Measurements from ENCODE around the gene SENP7. TPM values are rescaled to one million over a fixed set of nuclear protein-coding genes. Genes with fewer than 3 reads are reported as not detected.
A peak's percentile ranks its signal among the peaks of the same experiment; 100 is the strongest.
"Not testable (repeated sequence)": the region's sequence is repeated elsewhere in the genome, so short reads cannot be mapped to it uniquely, and the experiment has no call there.

Gene SENP7
- total RNA-seq, 1 experiment from 2014 or later: 5.0 TPM

DNA sequence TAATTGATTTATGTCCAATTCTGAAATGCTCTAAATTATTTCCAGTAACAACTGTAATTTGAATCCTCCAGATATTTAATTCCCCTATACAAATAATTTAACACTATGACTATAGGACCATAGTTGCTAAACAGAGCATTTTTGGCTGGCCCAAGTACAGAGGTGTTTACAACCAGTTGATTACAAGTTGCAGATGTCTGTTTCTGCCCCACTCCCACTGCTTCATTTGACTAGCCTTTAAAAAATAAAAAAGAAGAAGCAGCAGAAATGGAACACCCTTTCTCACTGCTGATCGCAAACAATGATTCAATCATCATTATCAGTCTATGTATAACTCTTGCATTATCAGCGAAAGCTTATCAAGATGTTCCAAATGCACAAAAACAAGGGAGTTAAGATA, 54.6 kb downstream of the SENP7 start:
- no peak for DNase-seq (ENCODE audit: low spot score)

DNA sequence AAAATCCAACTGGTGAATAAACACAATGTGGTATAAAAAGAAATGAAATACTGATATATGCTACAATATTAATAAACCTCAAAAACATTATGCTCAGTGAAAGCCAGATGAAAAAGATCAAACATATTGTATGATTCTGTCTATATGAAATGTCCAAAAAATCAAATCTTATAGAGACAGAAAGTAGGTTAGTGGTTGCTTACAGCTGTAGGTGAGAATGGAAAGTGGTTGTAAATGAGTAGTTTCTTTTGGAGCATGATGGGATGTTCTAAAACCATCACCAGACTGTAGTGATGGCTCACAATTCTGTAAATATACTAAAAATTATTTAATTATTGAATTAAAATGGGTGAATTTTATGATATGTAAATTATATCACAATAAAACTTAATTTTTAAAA, 58.4 kb downstream of the SENP7 start:
- no peak for DNase-seq (ENCODE audit: low spot score)

DNA sequence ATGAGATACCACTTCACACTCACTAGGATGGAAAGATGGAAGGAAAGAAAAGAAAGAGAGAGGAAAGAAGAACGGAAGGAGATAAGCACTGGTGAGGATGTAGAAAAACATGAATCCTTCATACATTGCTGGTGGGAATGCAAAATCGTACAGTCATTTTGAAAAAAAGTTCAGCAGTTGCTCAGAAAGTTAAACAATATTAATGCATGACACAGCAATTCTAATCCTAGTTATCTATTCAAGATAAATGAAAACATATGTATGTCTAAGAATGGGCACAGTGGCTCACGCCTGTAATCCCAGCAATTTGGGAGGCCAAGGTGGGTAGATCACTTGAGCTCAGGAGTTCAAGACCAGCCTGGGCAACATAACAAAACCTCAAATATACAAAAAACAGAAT, 59.1 kb downstream of the SENP7 start:
- DNase-seq (ENCODE audit: low spot score): no peak

DNA sequence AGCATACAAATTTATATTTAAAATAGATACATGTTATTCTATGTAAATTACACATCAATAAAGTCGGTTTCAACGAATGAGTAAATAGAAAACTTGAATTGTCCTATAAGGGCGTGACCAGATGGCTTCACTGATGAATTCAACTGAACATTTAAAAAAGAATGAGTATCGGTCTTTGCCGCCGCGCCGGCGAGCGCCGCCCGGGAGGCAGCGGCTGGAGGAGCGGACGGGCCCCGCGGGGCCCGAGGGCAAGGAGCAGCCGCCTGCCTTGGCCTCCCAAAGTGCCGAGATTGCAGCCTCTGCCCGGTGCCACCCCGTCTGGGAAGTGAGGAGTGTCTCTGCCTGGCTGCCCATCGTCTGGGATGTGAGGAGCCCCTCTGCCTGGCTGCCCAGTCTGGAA, 74.4 kb downstream of the SENP7 start:
- DNase-seq (ENCODE audit: low spot score): not testable (repeated sequence)

DNA sequence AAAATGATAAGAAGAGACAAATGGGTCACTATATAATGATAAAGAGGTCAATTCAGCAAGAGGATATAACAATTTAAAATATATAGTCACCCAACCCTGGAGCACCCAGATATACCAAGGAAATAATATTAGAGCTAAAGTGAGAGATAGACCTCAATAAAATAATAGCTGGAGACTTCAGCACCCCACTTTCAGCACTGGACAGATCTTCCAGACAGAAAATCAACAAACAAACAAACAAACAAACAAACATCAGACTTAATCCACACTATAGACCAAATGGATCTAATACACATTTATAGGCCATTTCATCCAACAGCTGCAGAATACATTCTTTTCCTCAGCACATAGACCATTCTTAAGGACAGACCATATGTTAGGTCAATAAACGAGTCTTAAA, 79.4 kb downstream of the SENP7 start:
- no peak for DNase-seq (ENCODE audit: low spot score)

DNA sequence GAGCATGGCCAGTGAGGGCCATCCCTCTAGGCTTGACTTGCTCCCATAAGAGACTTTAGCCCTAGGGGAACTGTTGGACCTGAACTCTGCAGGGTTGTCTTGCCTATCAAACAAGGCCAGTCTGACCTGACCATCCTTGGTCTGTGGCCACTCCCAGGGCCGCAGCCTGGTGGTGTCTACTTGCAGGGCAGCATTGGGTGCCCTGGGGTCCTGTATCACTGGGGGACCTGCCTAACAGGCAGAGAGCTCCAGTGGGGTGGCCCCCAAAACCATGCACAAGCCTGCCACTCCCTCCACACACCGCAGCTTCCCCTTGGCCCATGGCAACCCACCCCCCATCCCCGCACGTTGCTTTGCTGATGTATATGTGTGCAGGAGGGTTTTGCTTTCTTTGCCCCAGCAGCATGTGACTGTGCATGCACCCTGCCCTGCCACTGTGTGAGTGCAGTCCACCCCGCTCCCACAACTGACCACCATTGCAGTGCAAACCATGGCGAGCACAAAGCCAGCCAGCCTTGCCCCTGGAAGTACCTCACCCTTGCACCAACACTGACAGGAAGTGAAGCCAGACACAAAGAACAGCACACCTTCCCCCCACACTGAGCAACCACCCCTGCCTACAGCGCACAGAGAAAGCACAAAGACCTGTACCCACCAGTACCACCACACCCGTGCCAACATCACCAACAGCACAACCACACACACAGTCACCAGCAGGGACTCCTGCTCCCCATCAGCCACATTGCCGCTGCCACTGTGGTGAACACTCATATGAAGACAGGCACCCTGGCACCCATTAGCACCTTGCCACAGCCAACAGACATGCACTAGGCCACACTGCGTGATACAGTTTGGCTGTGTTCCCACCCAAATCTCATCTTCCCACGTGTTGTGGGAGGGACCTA, 88.8 kb downstream of the SENP7 start:
- DNase-seq (ENCODE audit: low spot score): no peak

DNA sequence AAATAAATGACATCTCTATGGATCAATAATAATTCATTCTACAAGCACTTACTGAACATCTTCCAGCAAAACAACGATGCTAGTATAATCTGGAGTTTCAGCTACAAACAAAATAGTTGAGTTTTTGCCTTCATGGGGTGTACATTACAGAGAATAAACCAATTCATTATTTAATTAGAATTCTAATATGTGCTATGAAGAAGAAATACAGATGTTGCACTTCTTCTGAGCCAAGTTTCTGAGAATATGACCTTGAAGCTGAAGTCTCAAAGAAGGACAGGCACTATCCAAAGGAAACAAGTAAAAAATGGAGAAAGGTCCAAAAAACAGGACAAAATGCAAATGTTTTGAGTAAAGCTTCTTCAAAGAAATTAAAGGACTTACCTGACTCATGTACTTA, 94.2 kb downstream of the SENP7 start:
- no peak for DNase-seq (ENCODE audit: low spot score)

DNA sequence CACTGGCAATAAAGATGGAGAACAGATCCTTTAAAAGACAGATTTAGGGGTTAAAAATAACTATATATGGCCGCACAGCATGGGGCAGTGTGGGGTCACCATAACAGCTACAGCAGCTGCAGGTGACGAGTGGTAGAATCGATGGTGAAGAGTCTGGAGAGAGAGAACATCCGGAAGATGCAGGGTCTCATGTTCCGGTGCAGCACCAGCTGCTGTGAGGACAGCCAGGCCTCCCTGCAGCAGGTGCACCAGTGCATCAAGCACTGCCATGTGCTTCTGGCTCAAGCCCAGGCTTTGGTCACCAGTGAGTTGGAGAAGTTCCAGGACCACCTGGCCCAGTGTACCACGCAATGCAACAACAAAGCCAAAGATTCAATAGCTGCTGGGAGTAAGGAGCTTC, 98.9 kb downstream of the SENP7 start:
- DNase-seq (ENCODE audit: low spot score): no peak

DNA sequence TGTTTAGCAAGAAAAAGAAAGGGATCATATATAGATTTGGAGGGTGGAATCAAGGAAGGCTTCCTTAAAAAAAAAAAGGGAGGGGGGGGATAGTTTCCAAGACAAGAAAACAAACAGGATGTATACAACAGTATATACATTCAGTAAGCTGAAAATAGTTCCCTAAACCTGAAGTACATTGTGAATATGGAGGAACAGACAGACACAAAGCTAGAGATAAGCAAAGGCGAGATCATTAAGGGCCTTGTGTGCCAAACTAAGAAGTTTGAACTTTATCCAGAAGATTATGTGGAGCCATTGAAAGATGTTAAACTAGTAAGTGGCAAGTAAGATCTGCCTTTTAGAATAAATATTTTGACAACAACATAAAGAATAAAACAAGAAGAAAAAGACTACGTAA, 99.4 kb downstream of the SENP7 start:
- DNase-seq (ENCODE audit: low spot score): no peak

DNA sequence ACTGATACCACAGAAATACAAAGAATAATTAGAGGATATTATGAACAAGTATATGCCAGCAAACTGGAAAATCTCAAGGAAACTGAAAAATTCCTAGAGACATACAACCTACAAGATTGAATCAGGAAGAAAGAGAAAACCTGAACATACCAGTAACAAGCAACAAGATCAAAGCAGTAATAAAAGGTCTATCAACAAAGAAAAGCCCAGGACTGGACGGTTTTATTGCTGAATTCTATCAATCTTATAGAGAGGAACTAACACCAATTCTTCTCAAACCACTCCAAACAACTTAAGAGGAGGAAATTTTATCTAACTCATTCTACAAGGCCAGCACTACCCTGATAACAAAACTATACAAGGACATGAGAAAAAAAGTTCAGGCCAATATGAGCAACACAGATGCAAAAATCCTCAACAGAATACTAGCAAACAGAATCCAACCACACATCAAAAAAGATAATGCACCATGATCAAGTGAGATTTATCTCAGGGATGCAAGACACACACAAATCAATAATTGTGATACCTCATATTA, 121.5 kb downstream of the SENP7 start:
- no peak for DNase-seq (ENCODE audit: low spot score)

DNA sequence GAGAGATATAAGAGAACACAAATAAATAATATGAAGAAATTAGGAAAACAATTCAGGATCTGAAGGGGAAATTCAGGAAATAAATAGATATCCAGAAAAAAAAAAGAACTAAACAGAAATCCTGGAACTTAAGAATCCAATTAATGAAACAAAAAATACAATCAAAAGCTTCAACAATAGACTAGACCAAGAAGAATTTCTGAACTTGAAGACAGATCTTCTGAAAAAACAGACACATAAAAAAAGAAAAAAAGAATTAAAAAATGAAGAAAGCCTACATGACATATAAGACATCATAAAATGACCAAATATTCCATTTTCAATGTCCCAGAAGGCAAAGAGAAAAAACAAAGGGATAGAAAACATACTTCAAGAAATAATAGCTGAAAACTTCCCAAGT, 124.3 kb downstream of the SENP7 start:
- DNase-seq (ENCODE audit: low spot score): no peak

DNA sequence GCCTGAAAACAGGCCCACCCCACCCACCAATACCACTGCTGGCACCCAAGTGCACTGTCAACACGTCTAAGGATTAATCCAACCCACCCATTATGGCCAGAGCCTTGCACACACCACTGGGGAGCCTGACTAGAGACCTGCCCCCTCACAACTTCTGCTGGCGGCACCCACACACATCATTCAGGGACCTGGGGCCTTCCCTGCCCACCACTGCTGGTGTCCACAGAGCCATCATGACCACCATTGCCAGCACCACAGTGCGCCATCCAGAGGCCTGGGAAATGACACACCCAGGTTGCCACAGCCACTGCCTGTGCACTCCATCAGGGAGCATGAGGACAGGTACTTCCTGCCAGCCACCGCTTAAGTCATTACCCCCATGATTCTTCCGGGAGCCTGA, 125.7 kb downstream of the SENP7 start:
- DNase-seq (ENCODE audit: low spot score): no peak

DNA sequence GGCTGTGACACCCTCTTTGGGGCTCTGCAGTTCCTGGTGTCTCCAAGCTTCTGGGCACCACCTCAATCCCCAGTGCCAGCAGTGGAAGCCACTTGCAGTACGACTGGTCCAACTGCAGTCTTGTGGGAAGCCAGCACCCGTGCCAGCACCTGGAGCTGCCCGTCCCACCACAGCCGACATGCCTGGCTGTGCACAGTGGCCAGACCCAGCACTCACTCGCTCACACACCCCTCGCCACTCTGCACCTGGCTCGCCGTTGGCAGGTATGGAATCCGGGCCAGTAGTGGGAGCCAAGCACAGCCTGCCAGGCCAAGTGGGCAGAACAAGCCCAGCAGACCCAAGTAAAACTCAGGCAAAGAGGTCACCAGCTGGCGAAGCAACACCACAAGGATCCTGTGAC, 128.6 kb downstream of the SENP7 start:
- DNase-seq (ENCODE audit: low spot score): no peak

DNA sequence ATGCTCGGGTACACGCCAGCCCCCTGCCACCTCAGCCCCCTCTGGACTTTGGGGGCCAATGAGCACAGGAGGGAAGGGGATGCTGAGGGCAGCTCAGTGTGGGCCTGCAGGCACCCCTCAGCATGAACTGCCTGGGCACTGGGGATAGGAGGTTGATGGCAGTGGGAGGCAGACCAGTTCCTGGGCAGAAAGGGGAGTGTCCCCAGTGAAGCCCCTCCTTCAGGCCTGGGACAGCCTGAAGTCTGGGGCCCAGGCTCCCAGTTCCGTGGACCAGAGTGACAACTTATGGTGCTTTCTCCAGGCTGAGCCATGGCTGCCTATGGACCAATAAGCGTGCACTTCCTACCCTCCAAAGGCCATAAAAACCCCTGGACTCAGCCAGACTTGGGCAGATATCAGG, 129.4 kb downstream of the SENP7 start:
- no peak for DNase-seq (ENCODE audit: low spot score)

DNA sequence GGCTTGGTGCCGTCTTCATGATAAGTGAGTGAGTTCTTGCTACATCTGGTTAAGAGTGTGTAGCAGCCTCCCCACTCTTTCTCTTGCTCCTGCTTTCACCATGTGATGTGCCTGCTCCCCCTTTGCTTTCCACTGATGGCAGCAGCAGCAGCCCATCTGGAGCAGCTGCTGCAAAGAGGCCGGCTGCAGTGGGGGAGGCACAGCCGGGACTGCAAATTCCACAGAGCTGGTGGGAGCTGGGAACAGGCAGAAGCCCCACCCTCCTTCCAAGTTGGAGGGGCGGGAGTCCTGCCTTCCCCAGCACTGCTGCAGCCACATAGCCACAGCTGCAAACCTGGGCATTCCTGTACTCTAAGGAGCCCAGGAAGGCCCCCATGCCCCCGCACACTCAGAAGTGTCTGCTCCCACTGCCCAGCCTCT, 129.8 kb downstream of the SENP7 start:
- DNase-seq (ENCODE audit: low spot score): no peak

DNA sequence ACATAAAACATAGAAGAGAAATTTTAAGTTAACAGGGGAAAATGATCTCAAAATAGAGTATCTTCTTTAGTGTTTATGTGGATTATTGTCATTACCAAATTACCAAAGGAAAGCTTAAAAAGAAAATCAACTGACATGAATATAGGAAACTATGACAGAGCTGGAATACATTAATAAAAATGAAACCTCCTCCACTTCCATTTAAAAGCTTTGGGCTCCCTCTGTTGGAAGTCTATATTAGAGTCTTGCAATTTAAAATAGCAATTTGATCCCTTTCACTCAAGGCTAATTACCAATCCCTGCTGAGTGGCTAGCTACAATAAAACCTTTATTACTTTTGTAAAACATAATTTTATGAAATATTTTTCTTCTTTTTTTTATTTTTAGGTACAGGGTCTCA, 131.2 kb downstream of the SENP7 start:
- DNase-seq (ENCODE audit: low spot score): peak; percentile 15

DNA sequence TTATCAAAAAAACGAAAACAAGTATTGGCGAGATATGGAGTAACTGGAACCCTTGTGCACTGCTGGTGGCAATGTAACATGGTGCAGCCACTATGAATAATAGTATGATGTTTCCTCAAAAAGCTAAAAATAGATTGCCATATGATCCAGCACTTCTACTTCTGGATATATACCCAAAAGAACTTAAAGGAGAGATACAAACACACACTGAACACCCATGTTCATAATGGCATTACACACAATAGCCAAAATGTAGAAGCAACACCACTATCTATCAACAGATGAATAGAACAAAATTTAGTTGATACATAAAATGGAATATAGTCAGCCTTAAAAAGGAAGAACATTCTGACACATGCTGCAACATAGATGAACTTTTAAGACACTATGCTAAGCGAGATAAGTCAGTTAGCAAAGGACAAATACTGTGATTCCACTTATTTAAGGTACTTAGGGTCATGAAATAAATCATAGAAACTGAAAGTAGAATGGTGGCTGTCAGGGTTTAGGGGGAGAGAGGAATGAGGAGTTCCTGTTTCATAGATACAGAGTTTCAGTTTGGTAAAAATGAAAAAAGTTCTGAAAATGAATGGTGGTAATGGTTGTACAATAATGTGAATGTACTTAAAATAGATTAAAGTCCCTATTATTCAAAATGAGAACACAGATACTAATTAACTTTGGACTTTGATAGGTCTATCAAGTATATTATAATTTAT, 133.2 kb downstream of the SENP7 start:
- no peak for DNase-seq (ENCODE audit: low spot score)

DNA sequence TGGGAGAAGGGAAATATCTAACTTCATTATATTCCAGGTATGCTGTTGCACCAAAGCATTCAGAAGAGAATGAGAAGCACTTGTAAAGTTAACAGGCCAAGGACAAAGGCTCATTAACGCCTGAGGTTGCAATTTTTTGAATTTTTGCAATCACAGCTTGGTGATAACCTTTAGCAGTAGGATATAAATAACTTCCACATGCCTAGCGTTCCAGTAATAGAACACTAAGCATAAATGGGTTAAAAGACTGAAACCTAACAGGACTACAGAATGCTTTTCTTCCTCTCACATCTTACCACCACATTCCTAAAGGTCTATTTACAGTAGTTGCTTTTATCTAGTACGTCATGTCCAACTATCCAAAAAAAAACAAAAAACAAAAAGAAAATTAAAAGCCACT, 135.2 kb downstream of the SENP7 start:
- no peak for DNase-seq (ENCODE audit: low spot score)

DNA sequence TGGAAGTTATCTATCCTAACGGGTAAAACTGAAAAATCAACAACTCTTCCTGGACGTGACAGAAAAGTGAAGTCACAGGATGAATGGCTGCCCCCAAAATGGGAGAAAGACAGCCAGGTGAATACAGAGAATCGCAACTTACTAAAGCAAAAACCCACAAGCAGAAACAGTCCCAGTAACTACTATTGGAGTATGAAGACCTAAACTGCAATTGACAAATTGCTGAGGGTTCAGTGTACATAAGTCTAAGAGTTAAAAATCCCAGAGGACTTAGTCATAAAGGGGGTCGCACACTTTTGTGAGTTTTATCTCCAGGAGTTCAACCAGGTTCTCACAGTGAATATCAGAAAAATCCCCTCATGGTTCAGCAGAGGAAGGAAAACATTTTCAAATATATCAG, 135.8 kb downstream of the SENP7 start:
- no peak for DNase-seq (ENCODE audit: low spot score)

DNA sequence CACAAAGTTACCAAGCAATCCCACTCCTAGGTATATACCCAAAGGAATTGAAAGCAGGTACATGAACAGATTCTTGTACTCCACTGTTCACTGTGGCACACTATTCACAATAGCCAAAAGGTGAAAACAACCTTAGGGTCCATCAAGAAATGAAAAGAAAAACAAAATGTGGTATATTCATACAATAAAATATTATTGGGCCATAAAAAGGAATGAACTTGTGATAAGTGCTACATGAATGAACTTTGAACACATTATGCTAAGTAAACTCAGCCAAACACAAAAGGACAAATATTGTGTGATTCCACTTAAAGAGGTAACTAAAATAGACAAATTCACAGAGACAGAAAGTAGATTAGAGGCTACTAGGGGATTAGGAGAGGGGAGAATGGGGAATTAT, 137.4 kb downstream of the SENP7 start:
- no peak for DNase-seq (ENCODE audit: low spot score)

DNA sequence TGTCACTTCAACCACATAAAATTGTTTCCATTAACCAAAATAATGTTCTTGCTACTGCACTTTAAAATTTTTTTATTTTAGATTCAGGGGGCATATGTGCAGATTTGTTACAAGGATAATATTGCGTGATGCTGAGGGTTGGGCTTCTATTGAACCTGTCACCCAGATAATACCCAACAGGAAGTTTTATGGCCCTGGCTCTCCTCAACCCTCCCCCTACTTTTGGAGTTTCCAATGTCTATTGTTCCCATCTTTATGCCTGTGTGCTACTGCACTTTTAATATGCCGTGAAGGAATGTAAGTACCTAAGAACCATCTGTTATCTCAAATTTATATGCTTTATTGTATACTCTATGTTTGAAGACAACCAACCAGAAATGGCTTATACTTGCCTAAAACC, 150.6 kb downstream of the SENP7 start:
- DNase-seq (ENCODE audit: low spot score): no peak

DNA sequence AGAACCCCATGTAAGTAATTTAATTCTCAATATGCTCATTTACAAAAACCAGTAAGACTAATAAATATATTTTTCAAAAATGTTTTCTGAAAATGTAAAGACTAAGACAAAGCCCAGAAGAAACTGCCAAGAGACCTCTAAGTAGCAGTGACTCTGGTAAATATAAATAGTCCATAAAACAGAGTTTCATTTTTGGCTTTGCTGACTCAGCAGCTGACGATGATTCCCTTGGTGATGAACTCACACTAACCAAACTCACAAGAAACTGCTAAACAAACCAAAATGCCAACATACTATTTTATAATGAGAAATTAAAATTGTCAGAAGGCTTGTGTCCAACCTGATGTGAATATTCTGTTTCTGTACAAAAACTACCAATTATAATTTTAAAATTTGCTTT, 161.2 kb downstream of the SENP7 start:
- DNase-seq (ENCODE audit: low spot score): no peak

DNA sequence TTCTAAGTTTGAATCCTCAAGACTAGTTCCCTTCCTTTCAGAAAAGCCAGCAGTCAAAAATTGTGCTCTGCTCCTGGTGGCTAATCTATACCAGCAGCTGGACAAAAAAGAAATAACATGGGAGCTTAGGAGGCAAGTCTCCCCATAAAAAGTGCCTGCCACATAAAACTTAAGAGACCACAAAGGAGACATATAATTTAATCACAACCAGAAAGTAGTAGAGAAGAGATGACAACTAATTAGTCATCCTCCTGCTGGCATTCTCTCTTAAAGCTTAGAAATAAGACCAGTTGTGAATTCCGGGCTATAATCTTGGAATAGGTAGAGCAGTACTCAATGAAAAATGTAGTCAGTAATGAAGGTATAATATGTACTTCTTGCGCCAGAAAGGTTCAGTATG, 172.4 kb downstream of the SENP7 start:
- no peak for DNase-seq (ENCODE audit: low spot score)

Measured in H4 (cell line).